GM18526 (cell line): Measurements from ENCODE around the gene RHPN2.
A peak's percentile ranks its signal among the peaks of the same experiment; 100 is the strongest.

ENCODE experiments used
- POLR2A ChIP-seq: IDR thresholded peaks from 3 replicates; pipeline ENCODE4 v1.6.1; 2011; ENCODE audit not compliant: insufficient read length; ENCODE audit errors: extremely low read depth

RHPN2 gene

GRCh38 chr19:32997716-32998355 is 66.9 kb downstream of the RHPN2 start:
- no peak for TF ChIP-seq POLR2A

DNA sequence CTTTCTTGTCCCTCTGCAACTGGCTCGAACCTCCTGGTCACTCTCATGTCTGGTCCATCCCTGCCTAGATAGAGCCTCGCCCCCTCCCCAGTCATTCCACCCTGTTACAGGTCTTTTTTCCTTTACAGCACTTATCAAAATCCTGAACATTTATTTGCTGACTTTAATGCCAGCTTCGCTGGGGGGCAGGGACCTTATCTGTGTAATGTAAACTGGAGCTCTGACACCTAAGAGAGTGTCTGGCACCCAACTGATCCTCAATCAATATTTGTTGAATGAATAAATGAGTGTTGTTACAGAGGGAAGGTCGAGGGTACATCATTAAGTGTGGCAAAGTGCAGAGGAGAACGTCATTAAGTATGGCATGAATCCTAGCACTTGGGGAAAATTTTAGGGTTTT is 76.0 kb downstream of the RHPN2 start:
- TF ChIP-seq POLR2A = no peak

- TF ChIP-seq POLR2A = no peak
Measured at GRCh38 chr19:32977280-32977679, 87.4 kb downstream of the RHPN2 start.

DNA sequence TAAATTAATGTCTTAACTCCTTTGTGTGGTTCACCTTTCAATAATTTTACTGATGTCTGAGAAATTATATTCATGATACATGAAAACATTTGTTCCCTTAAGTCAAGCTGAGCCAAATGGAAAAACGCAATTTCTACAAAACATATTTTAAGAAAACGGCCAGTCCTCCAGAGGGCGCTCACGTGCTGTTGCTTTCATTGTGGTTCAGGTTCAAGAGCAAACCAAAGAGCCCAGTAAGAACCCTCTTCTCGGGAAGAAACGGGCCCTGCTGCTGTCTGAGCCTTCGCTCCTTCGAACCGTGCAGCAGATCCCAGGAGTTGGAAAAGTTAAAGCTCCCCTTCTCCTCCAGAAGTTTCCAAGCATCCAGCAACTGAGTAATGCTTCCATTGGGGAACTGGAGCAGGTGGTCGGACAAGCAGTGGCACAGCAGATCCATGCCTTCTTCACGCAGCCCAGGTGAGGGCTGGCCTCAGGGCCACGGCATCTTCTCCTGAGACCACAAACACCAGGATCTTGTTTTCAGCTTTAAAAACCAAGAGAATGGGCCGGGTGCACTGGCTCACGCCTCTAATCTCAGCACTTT is 88.4 kb downstream of the RHPN2 start:
- no peak for TF ChIP-seq POLR2A

DNA sequence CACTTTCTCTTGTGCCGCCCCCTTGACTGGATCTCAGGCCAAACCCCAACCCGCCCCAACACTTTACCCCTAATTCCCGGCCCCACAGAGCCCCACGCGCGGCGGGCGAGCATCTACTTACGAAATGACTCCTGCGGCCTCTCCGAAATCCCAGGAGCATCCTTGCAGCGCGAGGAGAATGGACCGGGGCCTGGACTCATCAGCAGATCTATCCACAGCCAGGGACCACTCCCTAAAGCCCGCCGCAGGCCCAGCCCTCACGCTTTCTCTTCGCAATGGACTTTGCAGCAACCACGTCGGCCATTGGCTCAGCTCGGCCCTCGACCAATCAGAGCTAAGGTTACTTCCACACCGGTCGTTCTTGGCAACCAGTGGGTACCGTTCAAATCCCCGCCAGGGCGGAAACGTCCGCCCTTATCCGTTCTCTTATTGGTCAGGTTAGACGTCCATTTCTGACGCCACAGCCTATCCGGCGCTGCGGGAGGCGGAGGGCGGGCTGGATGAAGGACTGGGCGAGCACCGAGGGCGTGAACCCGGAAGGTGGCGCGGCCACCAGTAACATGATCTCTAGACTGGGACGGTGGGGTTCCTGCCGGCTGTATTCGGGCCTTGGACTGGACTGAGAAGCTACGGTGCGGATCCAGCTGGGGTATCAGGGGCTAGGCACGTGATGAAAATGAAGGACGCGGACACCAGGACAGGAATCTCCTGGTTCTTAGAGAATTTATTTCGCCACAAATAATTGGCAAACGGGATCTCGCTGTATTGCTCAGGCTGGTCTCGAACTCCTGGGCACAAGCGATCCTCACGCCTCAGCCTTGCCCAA is 92.8 kb downstream of the RHPN2 start, which contains the start of the genes CEP89 and FAAP24:
TSS of gene CEP89 (minus strand) at position 244 of the 826 bp plus-strand sequence. CDS start at position 160, 84 bp downstream.
TSS of gene FAAP24 (plus strand) at position 528 of the 826 bp plus-strand sequence. CDS start 955 bp downstream, outside the sequence.
- peak; percentile 79 for TF ChIP-seq POLR2A

GRCh38 chr19:32971012-32971595 is 93.6 kb downstream of the RHPN2 start:
- TF ChIP-seq POLR2A = no peak

DNA sequence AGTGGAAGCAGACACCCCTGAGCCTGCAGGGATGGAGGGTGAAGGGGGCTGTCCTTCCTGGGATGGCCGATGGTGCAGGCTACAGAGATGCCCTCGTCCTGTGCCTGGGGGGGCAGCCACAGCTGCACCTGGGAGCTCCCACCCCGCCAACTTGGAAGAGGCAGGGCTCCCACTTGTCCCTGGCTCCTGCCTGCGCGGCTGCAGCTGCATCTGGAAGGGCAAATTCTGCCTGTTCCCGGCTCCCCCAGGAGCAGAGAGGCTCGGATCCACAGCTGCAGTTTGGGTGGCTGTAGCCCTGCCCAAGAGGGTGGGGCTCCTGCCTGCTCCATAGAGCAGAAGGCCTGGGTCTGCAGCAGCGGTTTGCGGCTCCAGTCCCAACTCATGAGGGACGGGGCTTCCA is 95.1 kb downstream of the RHPN2 start:
- no peak for TF ChIP-seq POLR2A

DNA sequence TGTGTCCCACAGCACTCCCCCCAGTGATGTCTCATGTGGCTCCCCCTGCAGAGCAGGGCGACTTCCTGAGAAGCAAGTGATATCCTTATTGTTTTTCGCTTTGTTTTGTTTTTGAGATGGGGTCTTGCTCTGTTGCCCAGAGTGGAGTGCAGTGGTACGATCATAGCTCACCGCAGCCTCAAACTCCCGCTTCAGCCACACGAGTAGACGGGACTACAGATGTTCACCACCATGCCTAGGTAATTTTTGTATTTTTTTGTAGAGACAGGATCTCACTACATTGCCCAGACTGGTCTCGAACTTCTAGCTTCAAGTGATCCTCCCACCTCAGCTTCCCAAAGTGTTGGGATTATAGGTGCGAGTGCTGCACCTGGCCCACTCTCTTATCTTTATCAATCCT is 97.9 kb downstream of the RHPN2 start:
- TF ChIP-seq POLR2A = no peak

GRCh38 chr19:32945260-32945659 is 119.4 kb downstream of the RHPN2 start:
- no peak for TF ChIP-seq POLR2A

DNA sequence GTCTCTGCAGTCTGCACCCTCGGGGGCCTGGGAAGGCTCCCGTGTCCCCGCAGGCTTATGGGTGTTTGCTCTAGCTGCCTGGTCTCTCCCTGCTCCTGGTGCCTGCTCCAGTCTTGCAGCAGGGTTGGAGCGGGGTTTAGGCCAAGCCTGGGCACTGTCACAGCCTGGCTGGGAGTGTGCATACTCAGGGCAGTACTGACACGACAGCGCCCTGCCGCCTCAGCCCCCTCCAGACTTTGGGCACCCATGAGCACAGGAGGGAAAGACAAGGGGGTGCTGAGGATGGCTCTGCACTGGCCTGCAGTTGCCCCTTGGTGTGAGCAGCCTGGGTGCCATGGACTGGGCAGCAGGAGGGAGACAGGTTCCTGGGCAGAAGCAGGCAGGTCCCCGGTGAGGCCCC is 128.6 kb downstream of the RHPN2 start:
- no peak for TF ChIP-seq POLR2A

GRCh38 chr19:32935629-32936028 is 129.1 kb downstream of the RHPN2 start:
- no peak for TF ChIP-seq POLR2A

DNA sequence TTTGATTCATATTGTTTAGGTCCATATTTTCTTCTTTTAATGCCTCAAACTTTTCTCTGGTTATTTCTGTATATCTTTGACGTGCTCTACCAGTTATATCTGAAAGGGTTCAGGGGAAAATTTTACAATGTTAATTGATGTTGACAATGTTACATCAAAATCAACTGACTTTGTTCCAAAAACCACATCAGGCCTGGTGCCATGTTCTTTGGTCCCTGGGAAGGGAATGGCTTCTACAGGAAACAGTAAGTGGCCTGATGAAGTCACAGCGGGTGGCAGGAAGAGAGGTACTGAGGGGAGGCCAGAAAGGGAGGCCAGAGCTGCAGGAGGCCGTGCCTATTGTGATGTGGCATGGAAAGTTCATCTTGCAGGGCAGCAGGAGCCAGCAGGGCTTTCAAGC is 131.1 kb downstream of the RHPN2 start:
- no peak for TF ChIP-seq POLR2A

GRCh38 chr19:32930567-32930966 is 134.1 kb downstream of the RHPN2 start:
- no peak for TF ChIP-seq POLR2A

DNA sequence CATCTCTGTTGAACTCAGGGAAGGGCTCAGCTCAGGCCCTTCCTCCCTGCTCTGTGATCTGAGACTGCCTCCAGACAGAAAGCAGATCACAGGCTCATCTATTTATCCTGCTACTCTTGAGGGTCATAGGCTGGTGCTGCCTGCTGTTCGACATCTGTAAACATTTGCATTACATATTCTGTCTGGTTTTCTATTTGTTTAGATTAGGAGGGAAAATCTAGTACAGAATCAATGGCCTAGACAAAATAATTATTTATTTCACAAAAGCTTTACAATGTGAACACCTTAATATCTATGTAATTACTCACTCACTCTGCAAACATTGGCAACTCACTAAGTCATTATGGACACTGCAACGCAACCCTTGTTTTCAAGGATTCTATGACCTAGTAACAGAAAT is 135.9 kb downstream of the RHPN2 start:
- TF ChIP-seq POLR2A = no peak
